ENCODE results near the gene BMERB1. TPM values are rescaled to one million over a fixed set of nuclear protein-coding genes. Genes with fewer than 3 reads are reported as not detected.

BMERB1 gene
- total and polyA plus RNA-seq, 10 donors: 5.6 to 36.5 (median 19.0) TPM

DNA sequence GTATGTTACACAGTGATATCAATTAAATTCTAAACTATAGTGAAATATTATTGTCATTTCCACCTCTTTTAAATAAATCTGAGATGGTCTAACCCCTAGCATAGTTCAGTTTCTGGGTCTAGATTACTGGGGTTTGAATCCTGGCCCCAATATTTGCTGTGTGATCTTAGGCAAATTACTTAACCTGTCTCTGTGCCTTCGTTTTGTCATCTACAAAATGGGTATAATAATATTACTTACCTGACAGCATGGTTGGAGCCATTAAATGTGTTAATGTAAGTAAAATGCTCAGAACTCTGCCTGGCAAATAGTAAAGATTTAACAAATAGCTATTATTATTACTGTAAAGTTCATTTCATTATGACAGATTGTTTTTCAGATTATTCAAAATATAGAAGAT is 52.3 kb downstream of the BMERB1 start:
- DNase-seq: no peak
- TF ChIP-seq POLR2A (IDR thresholded peaks at IDR 0.05) (no peak), POLR2AphosphoS5 (IDR thresholded peaks at IDR 0.05) (no peak)
- TF ChIP-seq, protein P1, sequence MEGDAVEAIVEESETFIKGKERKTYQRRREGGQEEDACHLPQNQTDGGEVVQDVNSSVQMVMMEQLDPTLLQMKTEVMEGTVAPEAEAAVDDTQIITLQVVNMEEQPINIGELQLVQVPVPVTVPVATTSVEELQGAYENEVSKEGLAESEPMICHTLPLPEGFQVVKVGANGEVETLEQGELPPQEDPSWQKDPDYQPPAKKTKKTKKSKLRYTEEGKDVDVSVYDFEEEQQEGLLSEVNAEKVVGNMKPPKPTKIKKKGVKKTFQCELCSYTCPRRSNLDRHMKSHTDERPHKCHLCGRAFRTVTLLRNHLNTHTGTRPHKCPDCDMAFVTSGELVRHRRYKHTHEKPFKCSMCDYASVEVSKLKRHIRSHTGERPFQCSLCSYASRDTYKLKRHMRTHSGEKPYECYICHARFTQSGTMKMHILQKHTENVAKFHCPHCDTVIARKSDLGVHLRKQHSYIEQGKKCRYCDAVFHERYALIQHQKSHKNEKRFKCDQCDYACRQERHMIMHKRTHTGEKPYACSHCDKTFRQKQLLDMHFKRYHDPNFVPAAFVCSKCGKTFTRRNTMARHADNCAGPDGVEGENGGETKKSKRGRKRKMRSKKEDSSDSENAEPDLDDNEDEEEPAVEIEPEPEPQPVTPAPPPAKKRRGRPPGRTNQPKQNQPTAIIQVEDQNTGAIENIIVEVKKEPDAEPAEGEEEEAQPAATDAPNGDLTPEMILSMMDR (IDR thresholded peaks at IDR 0.05 in 8 of 11, conservative IDR thresholded peaks at IDR 0.05 in 3 of 11): no peak
- Histone ChIP-seq H3K4me1 (peaks cover 0 to 19% (median 6%) of the 10 kb centered on the region in 6 donors), H3K27ac (no peak overlapping the region), H3K27me3 (replicated peaks in 1 of 7) (no peaks in the 10 kb centered on the region), H3K4me3 (no peak overlapping the region), H3K36me3 (no peaks in the 10 kb centered on the region), H3K9me3 (no peaks in the 10 kb centered on the region)
- intact Hi-C loops (cut with DNase I; ENCODE audit: low total_unique reads): no loop called here
- WGBS, 5 donors: 69 to 83% (median 74%) methylated on average over 1 of the region's 1 CpG

DNA sequence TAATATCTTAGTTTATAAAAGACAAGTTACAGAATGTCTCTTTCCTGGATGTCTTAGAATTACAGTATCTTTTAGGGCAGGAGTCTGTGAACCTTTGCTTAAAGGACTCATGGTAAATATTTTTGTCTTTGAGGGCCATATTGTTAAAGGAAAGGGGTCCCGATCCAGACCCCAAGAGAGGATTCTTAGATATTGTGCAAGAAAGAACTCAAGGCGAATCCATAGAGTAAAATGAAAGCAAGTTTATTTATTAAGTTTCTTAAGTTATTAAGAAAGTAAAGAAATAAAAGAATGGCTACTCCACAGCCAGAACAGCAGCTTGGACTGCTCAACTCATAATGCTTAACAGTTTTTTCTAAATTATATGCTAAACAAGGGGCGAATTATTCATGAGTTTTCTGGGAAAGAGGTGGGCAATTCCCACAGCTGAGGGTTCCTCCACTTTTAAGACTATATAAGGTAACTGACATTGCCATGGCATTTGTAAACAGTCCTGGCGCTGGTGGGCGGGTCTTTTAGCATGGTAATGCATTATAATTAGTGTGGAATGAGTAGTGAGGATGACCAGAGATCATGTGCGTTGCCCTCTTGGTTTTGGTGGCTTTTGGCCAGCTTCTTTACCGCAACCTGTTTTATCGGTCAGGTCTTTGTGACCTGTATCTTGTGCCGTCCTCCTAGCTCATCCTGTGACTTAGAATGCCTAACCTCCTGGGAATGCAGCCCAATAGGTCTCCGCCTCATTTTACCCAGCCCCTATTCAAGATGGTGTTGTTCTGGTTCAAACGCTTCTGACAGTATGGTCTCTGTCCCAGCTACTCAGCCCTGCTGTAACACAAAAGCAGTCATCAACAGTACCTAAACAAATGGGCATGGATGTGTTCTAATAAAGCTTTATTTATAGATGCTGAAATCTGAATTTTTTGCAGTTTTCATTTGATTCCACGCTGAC is 53.2 kb downstream of the BMERB1 start:
- no peak for DNase-seq
- Histone ChIP-seq H3K27me3 (replicated peaks in 1 of 7) (no peaks in the 10 kb centered on the region), H3K9me3 (no peaks in the 10 kb centered on the region), H3K36me3 (no peaks in the 10 kb centered on the region), H3K4me3 (no peak overlapping the region), H3K27ac (no peak overlapping the region), H3K4me1 (peaks cover 0 to 19% (median 7%) of the 10 kb centered on the region in 6 donors)
- 91 to 94% (median 92%) methylated on average over 12 of the region's 12 CpGs for WGBS, 5 donors
- intact Hi-C loops (cut with DNase I; ENCODE audit: low total_unique reads): no loop called here
- no peak for TF ChIP-seq POLR2A (IDR thresholded peaks at IDR 0.05)
- TF ChIP-seq, protein P1 (IDR thresholded peaks at IDR 0.05 in 8 of 11, conservative IDR thresholded peaks at IDR 0.05 in 3 of 11): no peak
- no peak for TF ChIP-seq POLR2AphosphoS5 (IDR thresholded peaks at IDR 0.05)

DNA sequence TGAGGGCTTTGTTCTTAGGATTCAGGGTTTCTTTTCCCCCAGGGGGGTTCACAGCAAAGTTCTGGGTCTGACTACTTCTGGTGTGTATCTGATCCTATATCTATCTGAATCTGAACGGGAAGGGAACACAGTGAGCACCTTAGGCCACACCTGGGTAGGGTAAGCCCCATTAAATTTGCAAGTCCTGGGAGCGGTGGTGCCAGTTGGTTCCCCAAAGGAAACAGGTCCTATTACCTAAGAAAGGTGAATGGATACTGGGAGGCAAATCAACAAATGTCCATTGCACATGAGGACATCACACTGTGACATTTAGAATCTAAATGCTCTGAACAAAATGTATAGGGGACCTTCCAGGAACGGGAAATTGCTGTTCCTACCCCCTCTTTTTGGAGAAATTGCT is 54.6 kb downstream of the BMERB1 start:
- no peaks in the 10 kb centered on the region for H3K36me3 ChIP-seq
- no peaks in the 10 kb centered on the region for H3K27me3 ChIP-seq (replicated peaks in 1 of 7)
- intact Hi-C loops (cut with DNase I; ENCODE audit: low total_unique reads): no loop called here
- H3K4me3 ChIP-seq: no peak overlapping the region
- TF ChIP-seq, protein P1 (IDR thresholded peaks at IDR 0.05 in 8 of 11, conservative IDR thresholded peaks at IDR 0.05 in 3 of 11): no peak
- no peaks in the 10 kb centered on the region for H3K9me3 ChIP-seq
- H3K27ac ChIP-seq: peak overlapping the region in 1 of 8 donors; percentile 46
- DNase-seq: no peak
- peaks cover 0 to 24% (median 9%) of the 10 kb centered on the region in 6 donors for H3K4me1 ChIP-seq
- 74 to 92% (median 87%) methylated on average over 3 of the region's 3 CpGs for WGBS, 5 donors

DNA sequence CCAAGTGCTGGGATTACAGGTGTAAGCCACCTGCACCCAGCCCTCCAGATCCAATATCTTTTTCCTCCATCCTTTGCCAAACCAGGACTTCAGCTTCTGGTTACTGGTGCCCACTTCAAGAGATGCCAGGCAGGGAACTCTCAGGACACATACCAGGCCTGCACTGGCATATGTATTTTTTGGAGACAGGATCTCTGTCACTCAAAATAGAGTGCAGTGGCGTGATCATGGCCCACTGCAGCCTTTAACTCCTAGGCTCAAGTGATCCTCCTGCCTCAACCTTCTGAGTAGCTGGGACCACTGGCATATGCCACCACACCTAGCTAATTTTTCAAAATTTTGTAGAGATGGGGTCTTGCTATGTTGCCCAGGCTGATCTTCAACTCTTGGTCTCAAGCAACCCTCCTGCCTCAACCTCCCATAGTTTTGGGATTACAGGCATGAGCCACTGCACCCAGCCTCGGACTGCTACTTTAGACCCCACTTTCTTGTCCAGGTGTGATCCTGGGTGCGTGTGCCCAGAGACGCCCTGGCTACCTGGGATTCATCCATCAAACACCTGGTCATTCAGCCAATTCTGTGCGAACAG is 55.8 kb downstream of the BMERB1 start:
- WGBS, 5 donors: 89 to 98% (median 93%) methylated on average over 5 of the region's 5 CpGs
- peaks cover 0 to 25% (median 9%) of the 10 kb centered on the region in 6 donors for H3K4me1 ChIP-seq
- no peaks in the 10 kb centered on the region for H3K36me3 ChIP-seq
- peak overlapping the region in 2 of 8 donors; percentile 23 to 40 for H3K27ac ChIP-seq
- TF ChIP-seq POLR2A (IDR thresholded peaks at IDR 0.05) (no peak), POLR2AphosphoS5 (IDR thresholded peaks at IDR 0.05) (no peak)
- TF ChIP-seq, protein P1 (IDR thresholded peaks at IDR 0.05 in 8 of 11, conservative IDR thresholded peaks at IDR 0.05 in 3 of 11): no peak
- DNase-seq: no peak
- H3K27me3 ChIP-seq (replicated peaks in 1 of 7): no peaks in the 10 kb centered on the region
- no peak overlapping the region for H3K4me3 ChIP-seq
- no peaks in the 10 kb centered on the region for H3K9me3 ChIP-seq
- intact Hi-C loops (cut with DNase I; ENCODE audit: low total_unique reads): no loop called here
